NCI-H128 (cell line): ENCODE measurements around the gene RAB6B.

Experiments
- DNase-seq: peaks from one replicate; lab custom pipeline; 2025; ENCODE audit not compliant: unreplicated experiment; lab: John Stamatoyannopoulos, UW

Gene RAB6B

DNA sequence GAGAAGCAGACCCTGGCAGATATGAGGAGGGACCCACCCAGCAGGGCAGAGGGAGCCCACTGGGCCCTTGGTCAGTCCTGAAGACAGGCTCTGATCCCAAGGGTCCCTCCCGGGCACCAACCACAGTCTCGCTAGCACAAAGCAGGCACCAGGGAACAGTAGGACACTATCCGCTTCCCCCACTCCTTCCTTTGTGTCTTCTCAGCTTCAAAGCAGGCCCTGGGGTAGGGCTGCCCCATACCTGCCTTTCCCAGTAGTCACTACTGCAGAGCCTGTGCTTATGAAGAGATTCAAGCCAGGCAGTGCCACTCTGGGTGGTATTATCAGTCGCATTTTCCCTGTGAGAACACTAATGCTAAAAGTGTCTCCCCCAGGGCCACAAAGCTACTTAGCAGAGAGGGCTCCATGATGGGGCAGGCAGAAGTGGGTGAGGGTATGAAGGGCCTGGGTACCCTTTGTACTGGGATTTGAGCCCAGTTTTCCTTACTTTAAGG, 57.3 kb downstream of the RAB6B start:
- DNase-seq: no peak

DNA sequence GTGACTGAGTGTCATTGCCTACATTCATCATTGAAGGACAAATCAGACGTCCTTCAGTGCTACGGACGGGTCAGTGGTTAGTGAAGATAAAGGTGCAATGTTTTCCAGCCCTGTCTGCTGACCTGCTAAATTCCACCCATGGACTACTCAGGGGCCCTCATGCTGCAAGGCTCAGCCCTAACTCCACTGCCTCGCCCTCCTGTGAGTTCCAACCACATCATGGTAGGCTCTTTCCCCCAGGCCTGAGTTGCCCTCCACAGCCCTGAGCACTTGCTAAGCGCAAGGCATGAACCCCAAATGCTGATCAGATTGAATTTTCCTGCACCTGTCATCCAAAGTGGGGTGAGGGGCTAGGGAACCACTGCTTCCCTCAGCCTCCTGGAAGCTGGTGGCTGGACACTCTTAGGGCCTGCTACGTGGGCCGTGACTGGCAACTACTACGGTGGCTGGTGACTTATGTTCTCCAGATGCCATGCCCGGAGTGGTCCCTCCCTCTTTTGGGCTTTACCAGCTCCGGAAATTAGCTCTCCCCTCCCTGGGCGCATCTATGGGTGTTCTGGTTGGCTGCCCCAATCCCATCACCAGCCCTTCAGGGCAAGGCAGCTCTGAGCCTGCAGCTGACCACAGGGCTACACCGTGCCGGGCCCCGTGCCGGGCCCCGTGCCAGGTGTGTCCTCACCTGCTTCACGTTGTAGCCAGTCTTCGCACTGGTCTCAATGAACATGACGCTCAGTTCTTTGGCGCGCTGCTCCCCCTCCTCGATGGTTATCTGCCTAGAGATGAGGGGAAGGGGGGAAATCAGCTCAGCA, 58.0 kb downstream of the RAB6B start:
- DNase-seq: no peak

DNA sequence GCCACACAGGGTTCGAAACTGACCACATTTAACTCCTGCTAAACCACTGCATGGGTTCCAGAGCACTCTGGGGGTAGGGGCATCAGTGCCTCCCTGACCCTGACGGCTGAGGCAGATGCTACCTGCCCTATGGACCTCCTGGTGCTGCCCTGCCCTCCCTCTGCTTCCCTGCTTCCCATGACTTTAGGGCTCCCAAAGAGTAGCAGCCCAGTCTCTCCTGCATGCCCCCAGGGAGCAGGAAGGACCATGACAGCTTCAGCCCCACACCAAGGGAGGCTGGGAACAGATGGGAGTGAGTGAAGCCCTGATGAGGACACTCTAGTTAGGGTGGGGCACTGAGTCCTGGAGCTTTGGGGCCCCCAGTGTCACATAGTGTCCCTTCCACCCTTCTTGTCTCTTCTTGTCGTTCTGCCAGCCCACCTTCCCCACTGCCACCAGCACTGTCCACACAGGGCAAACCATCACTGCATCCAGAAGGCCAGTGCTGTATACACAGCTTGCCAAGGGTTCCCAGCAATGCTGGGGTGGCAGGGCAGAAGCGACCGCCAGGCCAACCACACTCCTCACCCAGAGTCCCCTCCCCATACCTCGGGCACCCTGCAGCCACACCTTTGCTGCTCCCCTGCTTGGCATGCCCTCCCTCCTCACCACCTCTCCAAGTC, 59.1 kb downstream of the RAB6B start:
- DNase-seq: no peak

DNA sequence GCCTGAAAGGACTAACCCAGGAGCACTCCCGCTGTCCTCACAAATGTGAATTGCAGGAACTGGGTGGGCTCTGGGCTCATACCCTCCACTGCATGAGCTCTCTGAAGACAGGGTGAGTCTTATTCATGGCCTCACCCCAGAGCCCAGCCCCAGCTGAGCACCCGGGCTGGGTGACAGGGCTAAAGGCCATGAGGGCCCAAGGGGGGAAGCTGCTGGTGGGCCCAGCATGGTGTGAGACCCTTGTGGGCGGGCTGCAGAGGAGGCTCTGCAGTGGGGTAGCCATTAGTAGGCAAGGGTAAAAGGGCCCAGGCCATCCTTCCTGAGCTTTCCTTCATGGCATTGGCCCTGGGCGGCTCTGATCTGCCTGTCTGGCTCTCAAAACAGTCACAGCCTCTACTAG, 59.7 kb downstream of the RAB6B start:
- DNase-seq: no peak

DNA sequence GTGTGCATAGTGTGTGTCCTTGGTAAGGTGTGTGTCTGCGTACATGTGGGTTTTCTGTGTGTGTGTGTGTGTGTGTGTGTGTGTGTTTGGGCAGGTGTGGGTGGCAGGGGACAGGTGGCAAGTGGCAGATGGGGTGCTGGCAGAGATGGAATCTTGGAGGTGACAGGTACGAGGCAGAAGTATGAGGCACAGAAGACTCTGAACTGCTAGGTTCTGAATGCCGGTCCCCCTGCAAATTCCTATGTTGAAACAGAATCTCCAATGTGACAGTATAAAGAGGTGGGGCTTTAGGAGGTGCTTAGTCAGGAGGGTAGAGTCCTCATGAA, 60.3 kb downstream of the RAB6B start:
- no peak for DNase-seq

DNA sequence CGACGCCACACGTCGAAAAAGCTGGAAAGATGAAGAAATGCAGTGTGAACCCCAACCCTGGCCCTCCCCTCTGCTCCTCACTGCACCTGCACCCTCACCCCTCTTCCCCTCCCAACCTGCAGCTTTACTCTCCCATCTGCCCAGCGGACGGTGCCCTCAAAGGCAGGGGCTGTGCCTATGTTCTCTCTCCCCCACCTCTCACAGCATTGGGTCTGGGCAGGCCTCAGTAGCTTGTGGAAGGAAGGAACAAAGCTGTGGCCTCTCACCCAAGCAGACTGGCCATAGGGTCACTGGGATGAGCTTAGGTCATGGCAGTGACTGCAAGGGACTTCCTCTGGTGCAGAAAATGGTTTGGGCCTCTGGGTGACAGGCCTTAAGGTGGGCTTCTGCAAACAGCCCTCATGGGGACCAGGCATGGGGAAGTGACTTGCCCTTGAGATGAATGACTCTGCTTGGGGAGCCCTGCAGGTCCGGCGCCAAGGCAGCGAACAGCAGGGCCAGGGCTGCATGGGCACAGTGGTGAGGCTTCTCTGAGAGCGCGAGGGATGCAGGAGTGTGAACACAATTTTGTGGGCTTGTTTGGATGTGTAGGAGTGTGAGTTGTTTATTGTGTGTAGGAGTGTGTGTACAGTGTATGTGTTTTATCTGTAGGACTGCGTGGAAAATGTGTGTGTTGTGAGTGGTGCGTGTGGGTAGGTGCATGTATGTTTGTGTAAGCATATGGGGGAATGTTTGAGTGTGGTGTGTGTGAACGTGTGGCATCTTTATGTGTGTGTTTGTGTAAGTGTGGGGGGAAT, 60.9 kb downstream of the RAB6B start:
- DNase-seq: no peak

DNA sequence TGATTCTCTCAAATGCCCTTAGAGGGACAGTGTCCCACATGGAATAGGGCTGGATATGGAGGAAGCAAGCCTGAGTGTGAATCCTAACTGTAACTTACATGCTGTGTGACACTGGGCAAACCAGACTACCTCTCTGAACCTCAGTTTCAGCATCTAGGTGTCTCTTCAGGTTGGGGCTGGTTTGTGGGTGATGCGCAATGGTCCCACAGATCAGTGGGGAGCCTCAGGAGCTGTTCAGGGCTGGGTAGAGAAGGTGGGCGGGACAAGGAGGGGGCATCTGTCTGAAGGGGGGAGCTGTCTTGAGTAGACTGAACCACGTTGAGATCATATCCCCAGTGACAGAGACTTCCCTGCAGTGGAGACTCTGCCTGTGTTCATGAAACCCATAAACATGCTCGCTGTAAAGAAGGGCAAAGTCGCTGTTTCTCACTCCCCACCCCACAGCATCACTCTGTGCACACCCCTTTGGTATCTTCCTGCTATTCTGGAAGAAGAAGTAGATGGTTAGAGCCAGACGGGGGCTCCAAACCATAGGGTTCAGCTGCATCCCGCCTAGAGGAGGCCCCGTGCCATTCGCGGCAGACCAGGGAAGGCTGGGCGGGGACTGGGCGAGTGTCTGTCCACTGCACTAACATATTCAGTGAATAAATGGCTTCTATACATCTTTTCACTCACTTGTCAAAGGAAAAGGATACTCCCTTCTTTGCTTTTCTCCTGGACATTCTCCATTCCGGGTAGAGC, 61.6 kb downstream of the RAB6B start:
- no peak for DNase-seq

DNA sequence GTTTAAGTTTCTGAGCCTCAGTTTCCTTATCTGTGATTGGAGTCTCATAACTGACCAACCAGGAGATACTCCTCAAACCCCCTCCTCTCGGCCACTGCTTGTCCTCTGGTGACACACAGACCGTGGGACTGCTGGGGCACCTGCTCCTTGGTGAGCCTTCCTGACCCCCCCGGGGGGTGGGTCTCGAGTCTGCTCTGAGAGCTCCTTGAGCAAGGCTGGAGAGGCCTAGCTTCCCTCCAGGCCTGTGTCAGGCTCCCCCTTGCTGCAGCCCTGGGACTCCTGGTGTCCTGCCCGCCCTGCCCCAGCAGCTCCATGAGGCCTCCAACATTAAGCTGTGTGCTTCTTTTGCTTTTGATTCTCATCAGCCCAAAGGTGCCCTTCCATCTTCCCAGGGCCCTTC, 62.4 kb downstream of the RAB6B start:
- no peak for DNase-seq

DNA sequence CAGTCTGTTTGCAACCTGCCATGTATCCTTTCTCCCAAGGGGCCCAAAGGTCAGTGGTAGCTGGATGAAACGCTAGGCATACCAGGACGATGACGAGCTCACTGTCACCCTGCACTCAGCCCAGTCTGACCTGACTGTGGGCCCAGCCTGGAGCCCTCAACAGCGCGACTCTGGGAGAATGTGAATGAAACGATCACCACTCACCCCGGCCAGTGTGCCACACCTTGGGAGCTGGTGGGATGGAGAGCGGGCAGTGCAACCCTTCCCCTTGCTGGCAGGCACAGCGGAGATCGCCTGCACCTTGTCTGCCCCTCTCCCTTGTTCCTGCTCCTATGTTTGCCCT, 62.9 kb downstream of the RAB6B start:
- no peak for DNase-seq

DNA sequence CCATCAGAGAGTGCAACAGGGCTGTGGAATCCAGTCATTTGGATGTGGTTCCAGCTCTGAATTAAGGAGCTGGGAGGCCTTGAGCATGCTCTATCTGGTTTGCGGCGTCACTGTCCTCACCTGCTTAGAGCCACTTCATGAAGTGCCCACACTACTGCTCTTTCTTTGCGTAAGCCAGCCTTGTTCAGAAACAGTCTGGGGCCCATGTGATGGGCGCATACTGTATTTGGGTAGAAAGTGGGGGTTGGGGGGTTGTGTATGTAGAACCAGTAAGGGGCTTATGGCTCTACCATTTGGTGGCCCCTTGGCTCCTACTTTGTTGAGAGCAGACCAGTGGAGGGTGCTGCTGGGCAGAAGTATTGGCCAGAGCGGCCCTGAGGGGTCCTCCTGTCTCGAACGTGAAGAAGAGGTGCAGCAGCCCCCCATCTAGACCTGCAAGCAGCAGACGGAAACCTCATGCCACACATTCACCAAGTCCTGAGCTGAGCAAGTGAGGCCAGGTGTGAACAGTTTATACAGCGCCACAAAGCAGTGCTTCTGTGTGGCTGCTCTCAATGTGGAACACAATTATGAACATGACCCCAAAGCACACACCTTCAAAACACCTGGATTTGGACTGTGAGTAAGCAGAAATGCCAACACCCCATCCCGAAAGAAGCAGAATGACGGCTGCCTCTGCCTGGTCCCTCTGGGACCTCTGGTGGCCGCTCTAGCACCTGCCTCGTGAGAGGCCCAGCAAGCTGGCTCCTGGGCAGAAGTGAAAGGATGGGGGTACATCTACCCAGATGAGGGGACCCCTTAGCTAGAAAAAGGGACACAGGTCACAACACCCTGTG, 63.5 kb downstream of the RAB6B start:
- DNase-seq: no peak

DNA sequence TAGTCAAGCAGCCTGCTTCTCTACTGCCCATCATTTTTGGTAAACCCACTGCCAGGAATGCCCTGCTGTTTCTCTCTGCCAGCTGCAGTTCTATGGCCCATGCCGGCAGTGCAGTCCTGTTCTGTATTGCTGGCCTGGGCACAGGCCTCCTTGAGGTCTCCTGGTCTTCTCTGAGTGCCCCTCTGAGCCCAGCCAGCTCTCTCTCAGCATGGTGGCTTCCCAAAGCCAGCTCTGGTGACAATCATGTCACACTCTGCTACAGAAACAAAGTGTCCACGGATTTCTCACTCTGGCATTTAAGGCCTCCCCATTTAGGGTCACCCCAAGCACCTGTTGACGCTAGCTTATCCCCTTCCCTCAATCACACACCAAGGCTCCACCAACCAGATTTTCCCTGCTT, 65.6 kb downstream of the RAB6B start:
- DNase-seq: no peak

DNA sequence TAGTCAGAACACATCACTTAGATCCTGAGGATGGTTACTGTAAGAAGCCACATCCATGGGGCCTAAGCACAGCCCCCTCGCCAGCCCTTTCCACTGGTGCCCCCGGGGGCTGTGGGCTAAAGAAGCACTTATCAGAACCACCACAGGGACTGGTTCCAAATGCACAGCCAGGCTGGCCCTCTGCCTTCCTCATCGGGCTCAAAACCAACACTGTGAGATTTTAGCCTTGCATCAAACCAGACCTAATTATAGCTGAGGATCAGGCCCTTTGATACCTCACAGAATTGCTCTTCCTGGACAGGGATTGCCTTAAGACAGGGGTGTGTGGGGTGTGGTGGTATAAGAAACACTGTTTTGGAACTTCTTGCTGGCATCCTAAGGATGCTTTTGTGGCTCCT, 66.4 kb downstream of the RAB6B start:
- no peak for DNase-seq

DNA sequence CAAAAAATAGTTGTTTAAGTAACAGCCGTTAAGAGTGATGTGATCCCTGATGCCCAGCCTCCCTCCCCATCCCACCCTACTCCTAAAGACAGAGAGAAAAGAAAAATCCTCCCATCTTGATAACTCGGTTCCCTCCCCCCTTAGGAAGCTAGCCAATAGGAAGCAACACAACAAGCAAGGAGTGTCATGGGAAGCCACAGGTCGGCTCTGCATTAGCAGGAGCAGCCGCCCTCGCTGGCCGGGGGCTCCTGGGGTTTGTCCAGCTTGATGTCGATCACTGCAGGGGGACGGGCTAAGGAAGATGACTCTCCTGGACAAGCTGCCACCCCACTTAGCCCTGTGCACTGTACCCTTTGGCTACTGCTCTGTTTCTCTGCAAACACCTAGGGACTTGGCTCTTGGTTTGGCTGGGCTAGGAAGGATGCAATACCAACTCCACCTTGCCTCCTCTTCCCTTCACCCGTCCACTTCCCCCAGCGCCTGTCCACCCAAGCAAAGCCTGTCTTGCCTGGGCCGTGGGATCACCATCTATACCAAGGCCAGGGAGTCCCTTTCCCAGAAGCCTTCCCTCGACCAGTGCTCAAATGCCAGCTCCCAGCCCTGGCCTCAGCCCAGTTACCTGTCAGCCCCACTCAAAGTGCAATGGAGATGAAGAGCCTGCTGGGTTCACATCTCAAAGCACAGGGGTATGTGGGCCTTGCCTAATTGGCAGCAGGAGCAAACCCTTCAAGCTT, 66.9 kb downstream of the RAB6B start:
- no peak for DNase-seq

DNA sequence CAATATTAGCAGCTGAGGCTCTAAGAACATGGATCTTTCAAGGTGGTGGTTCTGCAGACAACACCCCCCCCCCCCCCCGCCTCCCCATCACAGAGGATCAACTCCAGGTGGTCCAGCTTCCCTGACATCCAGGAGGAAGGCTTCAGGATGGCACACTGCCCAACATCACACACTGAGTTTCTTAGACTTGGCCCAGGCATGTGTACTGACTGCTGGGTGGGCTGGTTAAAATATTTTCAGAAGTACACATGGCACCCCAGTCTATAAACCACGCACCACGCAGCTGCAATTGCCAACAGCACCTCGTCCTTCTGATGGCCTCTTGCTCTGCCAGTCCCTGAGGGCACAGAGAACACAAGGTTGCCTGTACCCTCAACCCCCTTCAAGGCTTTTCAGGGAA, 68.0 kb downstream of the RAB6B start:
- DNase-seq: no peak

DNA sequence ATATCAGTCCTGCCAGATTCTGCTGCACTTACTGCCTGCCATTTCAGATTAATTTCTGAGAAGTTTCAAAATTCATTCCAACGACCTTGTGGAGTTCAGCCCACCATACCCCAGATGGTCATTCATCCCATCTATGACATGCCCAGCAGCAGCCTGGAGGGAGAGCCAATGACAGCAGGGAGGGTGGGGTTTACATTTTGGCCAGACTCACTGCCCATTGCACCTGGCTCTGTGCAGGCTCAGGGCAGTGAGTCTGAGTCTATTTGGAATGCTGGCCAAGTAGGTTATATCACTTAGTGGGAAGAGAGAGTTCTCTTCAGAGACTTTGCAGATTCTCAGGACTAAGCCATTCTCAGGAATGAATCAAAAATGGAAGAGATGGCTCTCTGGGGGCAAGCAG, 68.5 kb downstream of the RAB6B start:
- no peak for DNase-seq

DNA sequence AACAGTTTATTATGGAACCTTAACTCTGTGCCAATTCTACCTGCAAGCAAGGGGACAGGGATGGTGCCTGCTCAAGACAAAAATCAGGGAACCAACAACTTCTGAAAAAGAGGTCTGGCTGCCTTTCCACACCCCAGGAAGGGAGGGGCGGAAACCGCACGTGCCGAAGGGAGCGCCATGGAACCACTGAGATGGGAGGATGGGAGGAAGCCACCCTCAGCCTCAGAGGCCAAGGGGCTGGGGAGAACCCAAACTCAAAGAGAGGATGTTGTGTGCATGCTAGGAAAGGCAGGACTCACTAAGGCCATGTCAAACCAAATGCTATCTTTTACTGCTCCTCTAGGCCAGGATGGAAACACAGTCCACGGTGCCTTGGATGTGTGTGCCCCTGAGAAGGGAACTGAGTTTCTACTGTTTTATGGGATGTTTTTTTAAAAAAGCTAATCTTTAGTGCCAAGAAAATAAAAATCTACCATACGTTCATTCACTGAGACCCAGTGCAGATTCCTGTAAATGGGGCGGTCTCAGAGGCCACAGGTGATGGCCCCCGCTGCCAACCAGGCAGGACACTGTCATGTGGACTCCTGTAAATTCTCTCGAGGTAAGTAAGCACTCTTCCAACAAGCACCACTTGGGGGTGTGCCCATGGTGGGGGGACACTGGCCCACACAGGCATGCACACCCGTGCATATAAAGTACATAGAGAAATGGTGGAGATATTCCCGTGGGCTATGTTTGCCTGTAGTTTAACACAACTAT, 69.5 kb downstream of the RAB6B start:
- DNase-seq: no peak

DNA sequence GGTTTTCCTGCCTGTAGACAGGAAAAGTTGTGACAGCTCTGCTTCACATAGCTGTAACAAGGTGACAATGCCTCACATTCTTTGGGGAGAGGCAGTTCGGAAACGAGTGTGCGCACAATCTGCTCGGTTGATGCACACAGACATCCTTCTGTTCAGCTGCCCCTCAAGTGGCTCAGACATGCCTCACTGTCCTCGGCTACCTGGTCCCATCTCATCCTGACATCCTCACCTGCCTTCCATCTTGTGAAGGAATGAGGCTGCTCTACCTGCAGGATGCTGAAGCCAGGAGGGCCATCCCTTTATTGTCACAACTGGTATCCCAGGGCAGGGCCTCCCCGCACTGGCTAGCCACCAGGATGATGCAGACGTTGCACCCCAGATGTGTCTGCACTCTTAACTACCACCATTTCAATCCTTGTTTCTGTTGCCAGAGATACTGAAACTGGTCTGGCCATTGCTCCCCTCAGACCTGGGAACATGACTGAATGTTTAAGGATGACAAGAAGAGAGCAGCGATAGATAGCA, 70.7 kb downstream of the RAB6B start:
- DNase-seq: no peak

DNA sequence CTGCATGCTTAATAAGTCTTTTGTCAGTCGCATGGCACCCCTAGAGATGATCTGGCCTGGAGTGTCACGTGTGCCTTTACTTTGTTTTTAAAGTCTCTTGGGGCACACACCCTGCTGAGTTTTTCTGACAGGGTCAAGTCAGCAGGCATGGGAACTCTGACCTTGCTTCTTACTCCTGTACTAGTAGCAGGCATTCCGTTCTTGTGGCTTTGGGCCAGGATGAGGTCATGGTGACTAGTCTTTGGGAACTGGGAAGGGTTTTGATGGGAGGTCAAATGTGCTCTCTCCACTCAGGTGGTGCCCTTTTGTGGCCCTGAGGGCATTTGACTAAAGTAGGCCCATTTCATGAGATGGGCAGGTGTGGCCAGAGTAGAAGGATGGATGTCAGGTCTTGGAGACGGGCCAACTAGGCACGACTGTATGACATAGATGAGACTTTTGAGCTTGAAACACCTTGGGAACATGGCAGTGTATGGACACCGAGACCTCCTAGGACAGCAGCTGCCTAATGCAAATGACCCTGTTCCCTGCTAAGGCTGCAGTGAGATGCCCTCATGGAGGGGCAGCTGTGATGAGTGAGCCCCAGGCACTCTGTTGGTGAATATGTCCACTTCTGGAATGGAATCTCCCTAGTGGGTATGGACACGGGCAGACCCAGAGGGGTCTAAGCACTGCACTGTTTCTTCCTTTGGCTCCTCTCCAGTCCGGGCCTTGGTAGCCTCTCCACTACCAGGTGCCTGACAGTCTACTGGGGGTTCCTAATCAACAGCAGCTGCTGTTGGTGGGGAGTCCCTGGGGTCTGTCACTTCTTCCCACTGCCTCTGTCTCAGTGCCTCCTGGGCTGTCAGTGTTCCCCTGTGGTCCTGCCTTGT, 73.7 kb downstream of the RAB6B start:
- no peak for DNase-seq
